ENCODE results near the gene STK32B.

The STK32B gene

GRCh38 chr4:5456296-5456845 is 405.1 kb downstream of the STK32B start:
- DNase-seq, result no peak

DNA sequence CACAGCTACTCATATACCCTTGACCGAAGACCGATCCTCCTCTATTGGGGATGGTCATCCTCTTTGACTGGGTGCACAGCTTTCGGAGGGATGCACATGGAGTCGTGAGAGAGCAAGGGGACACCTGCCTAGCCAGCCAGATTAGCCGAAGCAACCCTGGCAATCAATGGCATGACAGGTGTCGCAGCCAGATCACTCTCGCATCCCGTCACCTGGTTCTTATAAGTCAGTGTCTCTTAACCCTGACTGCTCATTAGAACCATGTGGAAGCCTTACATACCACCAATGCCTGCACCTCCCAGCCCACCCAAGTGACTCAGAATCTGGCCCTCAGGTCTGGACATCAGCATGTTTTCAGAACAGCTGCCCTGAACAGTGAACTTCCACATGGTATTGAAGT is 407.4 kb downstream of the STK32B start:
- no peak for DNase-seq

DNA sequence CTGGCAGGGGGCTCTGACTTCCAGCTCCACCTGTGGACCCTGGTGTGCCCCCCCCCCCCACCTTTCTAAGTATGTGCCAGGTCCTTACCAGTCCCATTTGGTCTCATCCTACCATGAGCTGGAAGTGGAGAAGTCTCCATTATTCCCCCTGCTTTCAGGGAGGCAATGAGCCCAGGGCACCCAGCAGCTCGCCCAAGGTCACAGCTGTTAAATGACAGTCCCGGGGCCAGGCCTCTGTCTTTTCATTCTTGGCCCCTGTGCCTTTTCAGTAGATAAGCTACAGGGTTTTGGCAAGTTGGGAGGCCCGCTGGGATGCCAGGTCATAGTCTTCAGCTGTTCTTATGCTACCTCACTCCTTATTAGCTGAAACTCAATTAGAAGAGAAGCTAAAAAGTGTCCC is 408.0 kb downstream of the STK32B start:
- DNase-seq, result no peak

DNA sequence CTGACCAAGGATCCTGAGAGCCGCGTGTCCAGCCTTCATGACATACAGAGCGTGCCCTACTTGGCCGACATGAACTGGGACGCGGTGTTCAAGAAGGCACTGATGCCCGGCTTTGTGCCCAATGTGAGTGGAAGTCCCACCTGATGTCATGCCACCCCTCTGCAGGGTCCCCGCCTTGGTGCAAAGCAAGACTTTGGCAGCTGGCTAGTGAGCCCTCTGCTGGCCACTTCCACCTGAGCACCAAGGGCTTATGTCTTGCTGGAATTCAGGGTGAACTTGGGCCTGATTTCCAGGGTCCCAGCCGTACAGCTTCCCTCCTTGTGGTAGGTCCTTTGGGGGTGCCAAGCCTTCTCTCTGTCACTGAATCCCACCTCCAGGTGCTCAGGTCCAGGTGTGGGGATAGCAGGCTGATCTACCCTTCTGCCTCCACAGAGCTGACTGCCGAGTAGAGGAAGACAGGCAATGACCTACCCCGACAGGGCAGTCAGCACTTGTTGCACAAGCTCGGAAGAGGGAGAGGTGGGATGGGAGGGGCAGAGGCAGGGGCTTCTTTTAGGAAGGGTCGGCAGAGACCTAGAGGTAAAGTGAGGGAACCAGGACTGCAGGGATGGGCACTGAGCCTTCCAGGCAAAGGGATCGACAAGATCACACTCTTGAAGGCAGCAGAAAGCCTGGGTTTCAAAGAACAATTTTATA is 409.0 kb downstream of the STK32B start:
- DNase-seq, result peak; percentile 3

GRCh38 chr4:5461477-5461876 is 410.2 kb downstream of the STK32B start:
- DNase-seq, result no peak

DNA sequence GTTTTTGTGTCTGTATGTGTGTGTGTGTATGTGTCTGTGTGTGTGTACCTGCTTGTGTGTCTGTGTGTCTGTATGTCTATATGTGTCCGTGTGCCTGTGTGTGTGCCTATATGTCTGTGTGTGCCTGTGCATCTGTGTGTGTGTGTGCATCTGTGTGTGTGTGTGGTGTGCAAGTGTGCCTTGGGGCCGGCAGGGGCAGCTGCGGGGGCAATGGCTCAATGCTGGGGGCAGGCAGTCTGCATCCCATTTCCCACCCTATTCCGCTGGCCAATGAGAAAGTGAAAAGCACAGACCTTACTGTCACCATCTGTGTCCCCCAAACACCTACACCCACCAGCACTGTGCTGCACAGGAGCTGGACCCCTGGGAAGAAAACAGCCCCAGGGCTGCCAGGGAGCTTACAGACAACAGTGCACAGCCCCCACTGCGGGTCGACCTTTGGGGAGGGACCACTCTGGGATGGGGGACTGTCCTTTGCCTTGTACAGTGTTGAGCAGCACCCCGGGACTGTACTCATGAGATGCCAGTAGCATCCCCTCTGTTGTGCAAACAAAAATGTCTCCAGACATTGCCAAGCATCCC is 411.1 kb downstream of the STK32B start:
- no peak for DNase-seq

DNA sequence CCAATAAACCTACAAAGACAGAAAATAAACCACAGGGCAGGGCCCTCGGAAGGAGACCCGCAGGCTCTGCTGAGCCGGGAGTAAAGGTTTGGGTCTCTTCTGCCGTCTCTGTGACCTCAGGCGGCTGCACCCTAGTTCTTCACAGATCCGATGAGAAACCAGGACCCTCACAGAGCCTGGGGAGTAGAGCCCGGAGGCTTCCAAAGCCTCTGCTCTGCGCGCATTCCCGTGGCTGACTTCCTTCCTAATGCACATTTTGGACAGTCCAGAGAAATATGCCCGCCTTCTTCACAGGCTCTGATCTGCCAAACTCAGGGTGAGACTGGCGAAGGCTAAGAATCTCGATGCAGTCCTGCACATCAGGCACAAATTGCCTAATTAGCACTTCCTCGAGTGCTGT is 411.6 kb downstream of the STK32B start:
- no peak for DNase-seq

GRCh38 chr4:5463361-5463760 is 412.1 kb downstream of the STK32B start:
- DNase-seq, result no peak

GRCh38 chr4:5463936-5464650 is 412.8 kb downstream of the STK32B start:
- DNase-seq, result no peak

DNA sequence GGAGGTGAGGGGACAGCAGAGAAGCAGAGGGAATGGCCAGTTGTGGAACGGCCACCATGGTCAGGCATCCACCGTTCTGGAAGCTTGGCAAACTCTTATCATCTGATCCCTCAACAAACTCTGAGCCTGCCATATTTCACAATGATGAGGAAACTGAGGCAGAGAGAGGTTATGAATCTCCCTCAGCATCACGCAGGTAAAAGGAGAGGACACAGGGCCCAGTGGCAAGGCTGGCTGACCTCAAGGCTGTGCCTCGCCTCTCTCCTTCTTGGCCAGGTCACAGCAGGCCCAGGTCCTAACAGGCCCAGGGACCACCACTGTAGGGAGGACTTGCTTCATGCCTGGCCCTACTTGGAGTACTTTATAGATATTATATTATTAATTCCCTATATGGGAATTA is 414.2 kb downstream of the STK32B start:
- no peak for DNase-seq

- DNase-seq, result no peak
Measured at GRCh38 chr4:5465956-5466355, 414.7 kb downstream of the STK32B start.

DNA sequence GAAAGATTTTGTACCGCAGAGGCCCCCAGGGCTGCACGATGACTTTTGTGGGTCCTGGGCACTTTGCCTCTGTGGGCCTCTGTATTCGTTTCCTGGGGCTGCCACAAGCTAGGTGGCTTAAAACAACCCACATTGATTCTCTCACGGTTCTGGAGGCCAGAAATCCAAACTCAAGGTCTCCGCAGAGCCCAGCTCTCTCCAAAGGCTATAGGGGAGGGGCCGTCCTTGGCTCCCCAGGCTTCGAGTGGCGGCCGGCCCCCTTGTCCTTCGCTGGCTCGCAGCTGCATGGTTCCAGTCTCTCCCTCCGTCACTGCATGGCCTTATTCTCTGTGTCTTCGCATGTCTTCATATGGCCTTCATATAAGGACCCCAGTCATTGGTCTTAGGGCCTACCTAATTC is 415.8 kb downstream of the STK32B start:
- no peak for DNase-seq

GRCh38 chr4:5469151-5469775 is 418.0 kb downstream of the STK32B start:
- no peak for DNase-seq

DNA sequence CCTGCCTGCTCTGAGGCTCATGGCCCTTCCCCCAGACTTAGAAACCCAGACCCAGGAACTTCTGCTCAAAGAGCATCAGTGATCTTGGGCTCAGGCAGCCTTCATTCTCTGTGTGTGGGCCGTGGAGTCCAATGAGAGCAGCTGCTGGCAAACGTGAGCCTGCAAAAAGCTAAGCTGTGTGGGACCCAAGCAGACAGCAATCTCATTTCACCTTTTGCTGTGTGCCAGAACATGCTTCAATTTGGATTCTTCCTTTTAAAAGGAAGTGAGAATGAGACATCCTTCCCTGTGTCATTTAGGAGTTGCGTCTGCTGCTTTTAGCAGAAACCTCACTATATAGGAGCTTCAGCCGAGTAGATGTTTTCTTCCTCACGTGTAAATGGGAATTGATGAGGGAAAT is 418.6 kb downstream of the STK32B start:
- no peak for DNase-seq

- no peak for DNase-seq
Measured at GRCh38 chr4:5470318-5471198, 419.3 kb downstream of the STK32B start.

GRCh38 chr4:5471206-5471605 is 419.9 kb downstream of the STK32B start:
- no peak for DNase-seq

DNA sequence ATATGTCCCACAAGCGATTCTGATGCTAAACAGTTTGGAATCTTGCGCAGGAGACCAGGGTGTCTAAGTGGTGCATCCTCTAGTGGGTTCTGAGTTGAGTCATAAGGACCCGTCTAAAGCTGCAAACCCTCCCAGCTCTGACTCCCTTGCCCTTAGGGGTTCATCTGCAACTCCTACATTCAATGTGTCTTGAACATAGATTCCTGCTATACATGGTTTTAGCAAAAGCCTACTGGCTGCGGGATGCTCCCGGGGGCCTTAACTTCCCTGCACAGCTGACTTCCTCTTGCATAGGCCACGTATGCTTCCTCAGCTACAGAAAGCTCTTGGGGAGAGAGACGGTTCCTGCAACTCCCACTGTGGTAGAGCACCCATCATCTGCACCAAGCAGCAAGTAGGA is 420.4 kb downstream of the STK32B start:
- DNase-seq, result no peak

DNA sequence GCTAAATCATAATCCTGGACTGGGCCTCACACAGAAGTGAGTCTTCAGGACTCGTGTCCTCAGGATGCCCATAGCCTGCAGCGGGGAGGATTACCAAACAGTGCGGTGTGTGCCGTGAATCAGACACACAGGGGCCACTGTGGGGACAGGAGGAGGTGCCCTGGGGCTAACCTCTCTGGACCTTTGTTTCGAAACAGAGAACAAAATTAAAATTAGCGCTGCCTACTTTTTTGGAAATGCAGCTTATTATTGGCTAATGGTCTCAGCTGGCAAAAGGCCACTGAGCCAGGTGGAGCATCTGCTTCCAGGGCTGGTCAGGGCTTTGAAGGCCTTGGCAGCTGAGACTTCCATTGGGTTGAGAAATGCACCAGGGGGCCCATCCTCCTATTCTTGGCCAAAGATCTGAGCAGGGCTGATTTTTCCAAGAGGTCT is 420.9 kb downstream of the STK32B start:
- no peak for DNase-seq

DNA sequence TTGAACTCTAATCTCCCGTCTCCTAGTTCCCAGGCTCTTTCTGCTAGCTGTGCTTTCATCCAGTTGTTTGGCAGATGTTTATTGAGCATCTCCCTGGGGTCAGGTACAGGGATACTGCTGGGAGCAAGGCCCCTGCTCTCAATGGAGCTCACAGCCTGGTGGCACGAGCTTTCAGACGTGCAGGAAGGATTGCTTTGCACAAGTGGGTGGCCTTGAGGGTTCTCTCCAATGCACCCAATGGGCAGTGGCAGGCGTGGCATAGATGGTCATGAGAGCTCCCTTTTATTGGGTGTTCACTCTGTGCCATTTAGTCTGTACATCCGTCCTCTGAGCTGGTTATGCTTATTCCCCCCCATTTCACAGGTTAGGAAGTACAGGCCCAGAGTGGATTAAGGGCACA is 421.8 kb downstream of the STK32B start:
- no peak for DNase-seq

DNA sequence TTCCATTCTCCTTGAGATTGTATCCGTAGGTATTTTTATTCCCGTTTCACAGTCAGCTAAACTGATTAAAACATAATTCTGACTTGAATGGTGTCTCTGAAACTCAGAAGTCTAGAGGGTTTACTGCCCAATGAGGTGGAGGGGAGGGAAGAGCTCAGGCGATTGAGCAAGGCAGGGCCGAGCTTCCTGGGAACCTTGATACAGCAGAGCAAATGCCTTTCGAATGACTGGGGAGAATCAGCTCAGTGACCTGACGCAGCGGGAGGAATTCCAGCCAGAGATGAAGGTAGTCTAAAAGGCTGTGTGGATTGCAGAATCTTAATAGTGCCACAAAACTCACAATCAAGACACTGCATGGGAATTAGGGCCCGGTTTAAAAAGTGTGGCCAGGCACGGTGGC is 423.5 kb downstream of the STK32B start:
- no peak for DNase-seq

DNA sequence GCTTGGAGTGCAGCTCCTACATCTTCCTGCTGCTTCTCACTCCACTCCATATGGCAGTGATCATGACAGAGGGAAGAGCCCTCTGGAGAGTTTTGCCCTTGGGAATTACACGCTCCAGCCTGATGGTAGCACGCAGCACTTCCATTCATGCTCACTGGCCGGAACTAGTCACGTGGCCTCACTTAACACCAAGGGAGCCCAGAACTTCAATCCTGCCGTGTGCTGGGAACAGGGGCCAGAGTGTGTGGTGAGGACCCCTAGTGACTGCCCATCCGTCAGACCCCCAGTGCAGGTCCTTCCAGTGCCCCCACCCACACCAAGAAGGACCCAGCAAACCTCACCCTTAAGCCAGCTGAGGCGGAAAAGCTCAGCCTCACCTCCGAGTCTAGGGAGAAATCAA is 426.3 kb downstream of the STK32B start:
- no peak for DNase-seq

DNA sequence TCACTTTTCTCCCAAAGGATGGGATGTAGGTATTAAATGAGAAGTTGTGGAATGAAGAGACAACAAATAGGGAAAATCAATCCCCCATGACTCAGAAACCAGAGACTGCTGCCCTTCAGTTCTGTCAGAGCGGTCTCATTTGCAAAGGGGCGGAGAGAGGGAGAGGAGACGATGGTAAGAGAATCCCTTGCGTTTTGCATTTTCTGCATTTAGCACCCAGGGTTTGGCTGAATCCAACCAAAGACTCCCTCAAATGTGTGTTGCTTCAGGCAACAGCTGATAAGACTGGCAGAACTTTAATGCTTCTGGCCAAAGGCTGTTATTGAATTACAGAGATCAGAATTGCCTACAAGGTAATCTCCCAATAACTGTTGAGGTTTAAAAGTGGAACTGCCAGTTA is 426.9 kb downstream of the STK32B start:
- no peak for DNase-seq

- no peak for DNase-seq
Measured at GRCh38 chr4:5478697-5479096, 427.4 kb downstream of the STK32B start.

Measured in CD4-positive, alpha-beta T cell treated with Interleukin-10 for 1 hour (primary cell).